Smooth muscle cell (in vitro differentiated cells): ENCODE data around the gene LCOR. TPM values are rescaled to one million over a fixed set of nuclear protein-coding genes. Genes with fewer than 3 reads are reported as not detected.

Experiments used
- DNase-seq: peaks from one replicate; lab custom pipeline; 2025; ENCODE audit not compliant: unreplicated experiment; lab: John Stamatoyannopoulos, UW
- H2AFZ ChIP-seq: fragments of 200-600 bp; sonication (generic); 2 replicates; pipeline ENCODE4 v1.6.0; 2016; ENCODE audit warnings: antibody characterized with exemption, low read depth, mild to moderate bottlenecking
- H3F3A ChIP-seq: fragments of 200-600 bp; sonication (generic); 2 replicates; pipeline ENCODE4 v1.6.0; 2017; ENCODE audit warnings: antibody characterized with exemption, low read depth
- H3K27ac ChIP-seq: fragments of 200-600 bp; sonication (generic); 2 replicates; pipeline ENCODE4 v1.5.1; 2016; ENCODE audit warnings: low read depth, mild to moderate bottlenecking
- H3K27me3 ChIP-seq: fragments of 200-600 bp; sonication (generic); 2 replicates; pipeline ENCODE4 v1.6.1; 2016; ENCODE audit warnings: low read depth, mild to moderate bottlenecking
- H3K36me3 ChIP-seq: fragments of 200-600 bp; sonication (generic); 2 replicates; pipeline ENCODE4 v1.5.1; 2016; ENCODE audit warnings: low read depth
- H3K4me1 ChIP-seq: fragments of 200-600 bp; sonication (generic); 2 replicates; pipeline ENCODE4 v1.5.1; 2016; ENCODE audit warnings: low read depth
- H3K4me2 ChIP-seq: fragments of 200-600 bp; sonication (generic); 2 replicates; pipeline ENCODE4 v1.6.0; 2016; ENCODE audit warnings: mild to moderate bottlenecking
- H3K4me3 ChIP-seq: fragments of 200-600 bp; sonication (generic); 2 replicates; pipeline ENCODE4 v1.5.1; 2016; ENCODE audit warnings: mild to moderate bottlenecking
- H3K79me2 ChIP-seq: fragments of 200-600 bp; sonication (generic); 2 replicates; pipeline ENCODE4 v1.6.0; 2016; ENCODE audit warnings: low read depth, mild to moderate bottlenecking
- H3K9ac ChIP-seq: fragments of 200-600 bp; sonication (generic); 2 replicates; pipeline ENCODE4 v1.6.0; 2016; ENCODE audit warnings: low read depth
- H3K9me3 ChIP-seq: fragments of 200-600 bp; sonication (generic); replicated peaks from 2 replicates; pipeline ENCODE4 v1.5.1; 2016; ENCODE audit warnings: low read depth
- H4K20me1 ChIP-seq: fragments of 200-600 bp; sonication (generic); 2 replicates; pipeline ENCODE4 v1.6.0; 2016; ENCODE audit warnings: low read depth
- WGBS: methylation state at CpG from one replicate; pipeline ENCODE4 v1.1.7; 2016; ENCODE audit warnings: low lambda C conversion rate; 5-methylcytosine and 5-hydroxymethylcytosine counted together
- polyA plus RNA-seq: library from polyadenylated mRNA; unstranded; fragments of >200 nt; fragmentation: Nextera tagmentation; extraction: Ambion mirVana; gene quantifications from 2 replicates; pipeline ENCODE4 v1.2.1, GENCODE V29; 2016
- total RNA-seq: library from RNA; depleted of rRNA; stranded (reverse); fragments of >200 nt; gene quantifications from 2 replicates; pipeline ENCODE4 v1.2.3, GENCODE V29; 2014
- TF ChIP-seq, protein P1 (sequence below): fragments of 200-600 bp; sonication (generic); IDR thresholded peaks from 2 replicates; pipeline ENCODE4 v1.5.1; 2017; ENCODE audit warnings: borderline replicate concordance, mild to moderate bottlenecking, antibody characterized with exemption; ENCODE audit not compliant: insufficient read depth, poor library complexity, severe bottlenecking

Gene LCOR
- total and polyA plus RNA-seq, 2 experiments from 2014 or later = 10.6 to 27.8 TPM

DNA sequence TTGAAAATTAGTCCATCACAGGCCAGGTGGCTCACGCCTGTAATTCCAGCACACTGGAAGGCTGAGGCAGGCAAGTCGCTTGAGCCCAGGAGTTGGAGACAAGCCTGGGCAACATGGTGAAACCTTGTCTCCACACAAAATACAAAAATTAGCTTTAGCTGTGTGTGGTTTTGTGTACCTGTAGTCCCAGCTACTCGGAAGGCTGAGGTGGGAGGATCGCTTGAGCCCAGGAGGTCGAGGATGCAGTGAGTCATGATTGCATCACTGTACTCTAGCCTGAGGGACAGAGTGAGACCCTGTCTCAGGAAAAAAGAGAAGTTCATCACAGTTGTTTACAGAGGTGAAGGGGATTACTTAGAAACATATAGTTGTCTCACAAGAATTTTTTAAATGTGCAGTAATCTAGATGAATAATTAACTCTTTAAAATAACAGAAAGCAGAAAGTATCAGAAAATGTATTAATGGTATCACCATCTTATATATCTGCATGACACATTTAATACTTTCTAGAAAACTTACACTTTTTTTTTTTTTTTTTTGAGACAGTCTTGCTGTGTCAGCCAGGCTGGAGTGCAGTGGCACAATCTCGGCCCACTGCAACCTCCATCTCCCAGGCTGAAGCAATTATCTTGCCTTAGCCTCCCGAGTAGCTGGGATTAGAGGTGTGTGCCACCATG is 8.9 kb downstream of the LCOR start:
- Histone ChIP-seq H3K79me2 (peaks cover 97% of the 10 kb centered on the region), H3K4me3 (no peak overlapping the region), H3K27ac (peak overlapping the region; percentile 88), H3K4me2 (peak overlapping the region; percentile 37), H3K9ac (no peak overlapping the region), H3K27me3 (no peaks in the 10 kb centered on the region), H4K20me1 (peaks cover 98% of the 10 kb centered on the region), H3F3A (no peaks in the 10 kb centered on the region), H3K36me3 (no peaks in the 10 kb centered on the region), H3K4me1 (peaks cover 9% of the 10 kb centered on the region), H2AFZ (no peak overlapping the region), H3K9me3 (no peaks in the 10 kb centered on the region)
- TF ChIP-seq, protein P1, sequence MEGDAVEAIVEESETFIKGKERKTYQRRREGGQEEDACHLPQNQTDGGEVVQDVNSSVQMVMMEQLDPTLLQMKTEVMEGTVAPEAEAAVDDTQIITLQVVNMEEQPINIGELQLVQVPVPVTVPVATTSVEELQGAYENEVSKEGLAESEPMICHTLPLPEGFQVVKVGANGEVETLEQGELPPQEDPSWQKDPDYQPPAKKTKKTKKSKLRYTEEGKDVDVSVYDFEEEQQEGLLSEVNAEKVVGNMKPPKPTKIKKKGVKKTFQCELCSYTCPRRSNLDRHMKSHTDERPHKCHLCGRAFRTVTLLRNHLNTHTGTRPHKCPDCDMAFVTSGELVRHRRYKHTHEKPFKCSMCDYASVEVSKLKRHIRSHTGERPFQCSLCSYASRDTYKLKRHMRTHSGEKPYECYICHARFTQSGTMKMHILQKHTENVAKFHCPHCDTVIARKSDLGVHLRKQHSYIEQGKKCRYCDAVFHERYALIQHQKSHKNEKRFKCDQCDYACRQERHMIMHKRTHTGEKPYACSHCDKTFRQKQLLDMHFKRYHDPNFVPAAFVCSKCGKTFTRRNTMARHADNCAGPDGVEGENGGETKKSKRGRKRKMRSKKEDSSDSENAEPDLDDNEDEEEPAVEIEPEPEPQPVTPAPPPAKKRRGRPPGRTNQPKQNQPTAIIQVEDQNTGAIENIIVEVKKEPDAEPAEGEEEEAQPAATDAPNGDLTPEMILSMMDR = no peak
- no peak for DNase-seq
- 43% methylated on average over 7 of the region's 7 CpGs for WGBS

DNA sequence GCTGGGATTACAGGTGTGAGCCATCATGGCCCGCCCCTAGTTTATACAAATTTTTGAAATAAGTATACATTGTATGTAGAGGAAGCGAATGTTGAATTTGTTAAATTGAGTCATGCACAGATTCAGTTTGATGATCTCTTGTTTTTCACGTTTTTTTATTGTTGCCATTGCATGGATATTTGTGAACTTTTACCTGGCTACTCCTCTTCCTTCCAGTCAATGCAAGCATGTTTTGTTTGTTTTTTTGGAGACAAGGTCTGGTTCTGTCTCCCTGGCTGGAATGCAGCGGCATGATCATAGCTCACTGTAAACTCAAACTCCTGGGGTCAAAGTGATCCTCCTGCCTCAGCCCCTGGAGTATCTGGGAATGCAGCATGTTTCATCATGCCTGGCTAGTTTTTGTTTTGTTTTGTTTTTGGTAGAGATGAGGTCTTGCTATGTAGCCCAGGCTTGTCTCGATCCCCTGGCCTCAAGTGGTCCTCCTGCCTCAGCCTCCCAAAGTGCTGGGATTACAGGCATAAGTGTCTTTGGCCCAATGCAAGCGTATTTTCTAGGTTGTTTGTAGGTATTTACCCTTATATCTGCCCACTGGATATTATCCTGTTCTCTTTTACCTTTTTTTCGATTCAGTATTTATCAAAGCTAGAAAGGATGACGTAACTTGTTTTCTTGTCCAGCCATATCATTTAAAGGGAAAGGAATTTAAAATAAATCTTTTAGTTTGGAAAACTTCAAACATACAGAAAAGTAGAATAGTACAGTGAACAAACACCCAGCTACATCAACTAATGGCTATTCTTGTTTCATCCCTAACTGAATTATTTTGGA is 11.0 kb downstream of the LCOR start:
- TF ChIP-seq, protein P1 = no peak
- Histone ChIP-seq H3K4me2 (no peak overlapping the region), H3K4me3 (no peak overlapping the region), H3K79me2 (peaks cover 97% of the 10 kb centered on the region), H3K9me3 (no peaks in the 10 kb centered on the region), H3K36me3 (no peaks in the 10 kb centered on the region), H4K20me1 (peaks cover 98% of the 10 kb centered on the region), H3K27me3 (no peaks in the 10 kb centered on the region), H2AFZ (no peak overlapping the region), H3K4me1 (peaks cover 6% of the 10 kb centered on the region), H3F3A (no peaks in the 10 kb centered on the region), H3K9ac (no peak overlapping the region), H3K27ac (peak overlapping the region; percentile 5)
- DNase-seq = no peak
- 89% methylated on average over 8 of the region's 8 CpGs for WGBS

DNA sequence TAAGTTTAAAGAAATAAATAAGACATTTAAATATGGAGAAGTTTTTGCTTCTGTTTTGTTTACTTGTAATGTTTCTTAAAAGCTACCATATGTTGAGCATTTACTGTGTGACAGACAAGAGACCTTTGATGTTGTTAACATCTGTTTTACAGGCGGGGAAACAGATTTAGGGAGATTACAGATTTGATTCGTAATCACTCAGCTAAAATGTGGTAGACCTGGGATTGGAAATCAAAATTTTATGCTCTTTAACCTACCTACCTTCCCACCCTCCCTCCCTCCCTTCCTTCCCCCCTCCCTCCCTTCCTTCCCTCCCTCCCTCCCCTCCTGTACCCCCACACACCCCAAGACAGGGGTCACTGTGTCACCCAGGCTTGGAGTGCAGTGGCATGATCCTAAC is 11.7 kb downstream of the LCOR start:
- WGBS = 89% methylated on average over 2 of the region's 2 CpGs
- Histone ChIP-seq H3K9me3 (no peaks in the 10 kb centered on the region), H3K9ac (no peak overlapping the region), H3K27ac (peak overlapping the region; percentile 5), H3F3A (no peaks in the 10 kb centered on the region), H2AFZ (no peak overlapping the region), H3K79me2 (peaks cover 97% of the 10 kb centered on the region), H3K27me3 (no peaks in the 10 kb centered on the region), H3K4me3 (no peak overlapping the region), H3K4me1 (peaks cover 6% of the 10 kb centered on the region), H4K20me1 (peaks cover 98% of the 10 kb centered on the region), H3K36me3 (no peaks in the 10 kb centered on the region), H3K4me2 (no peak overlapping the region)
- TF ChIP-seq, protein P1 = no peak
- no peak for DNase-seq
